IMR-90 (cell line): Measurements from ENCODE around the gene HERC6. TPM values are rescaled to one million over a fixed set of nuclear protein-coding genes. Genes with fewer than 3 reads are reported as not detected.

Experiments used
- ATAC-seq: fragments of 200-7000 bp; cut with Tn5 transposase; 2 replicates; pipeline ENCODE4 v1.9.1; 2020; ENCODE audit warnings: low read depth, mild to moderate bottlenecking, moderate library complexity
- BruUV-seq: library from RNA; stranded (reverse); fragments of 400-500 nt; replicated peaks from 2 replicates; lab custom pipeline; 2021; lab: Mats Ljungman, UMichigan
- CTCF ChIA-PET: fragments of 300-600 bp; formaldehyde crosslinking; extraction: SDS; loops from one replicate; lab custom pipeline; 2021; ENCODE audit warnings: antibody characterized with exemption; lab: Yijun Ruan, JAX
- POLR2A ChIA-PET: fragments of 300-600 bp; sonication (Branson Sonifier 250); formaldehyde crosslinking; loops from one replicate; lab custom pipeline; 2022; ENCODE audit warnings: antibody characterized with exemption; ENCODE audit not compliant: unreplicated experiment; lab: Charles Lee
- DNase-seq: peaks from one replicate; pipeline ENCODE4 v3.0.0; 2013
- H2AFZ ChIP-seq: replicated peaks from 2 replicates; pipeline ENCODE3; 2013; ENCODE audit warnings: low read length, mild to moderate bottlenecking; ENCODE audit not compliant: poor library complexity
- H2AK5ac ChIP-seq: 2 replicates; pipeline ENCODE4 v1.6.1; 2013; ENCODE audit warnings: low read depth, low read length, inconsistent platforms
- H2AK9ac ChIP-seq: replicated peaks from 2 replicates; pipeline ENCODE3; 2013; ENCODE audit warnings: mild to moderate bottlenecking, low read depth, low read length, moderate library complexity; ENCODE audit not compliant: poor library complexity
- H2BK120ac ChIP-seq: 2 replicates; pipeline ENCODE4 v1.6.1; 2013; ENCODE audit warnings: low read depth, low read length, inconsistent platforms
- H2BK15ac ChIP-seq: 3 replicates; pipeline ENCODE4 v1.6.1; 2013; ENCODE audit warnings: low read depth, low read length, inconsistent platforms
- H2BK20ac ChIP-seq: 2 replicates; pipeline ENCODE4 v1.6.1; 2013; ENCODE audit warnings: low read depth, mild to moderate bottlenecking, inconsistent platforms, low read length, moderate library complexity
- H2BK5ac ChIP-seq: 2 replicates; pipeline ENCODE4 v1.6.1; 2013; ENCODE audit warnings: mild to moderate bottlenecking, low read depth, low read length, inconsistent platforms; ENCODE audit not compliant: poor library complexity, severe bottlenecking
- H3K14ac ChIP-seq: replicated peaks from 2 replicates; pipeline ENCODE4 v1.6.1; 2013; ENCODE audit warnings: low read depth, low read length, inconsistent platforms
- H3K18ac ChIP-seq: 2 replicates; pipeline ENCODE4 v1.6.1; 2013; ENCODE audit warnings: low read depth, low read length, control low read depth
- H3K23ac ChIP-seq: 2 replicates; pipeline ENCODE4 v1.6.1; 2013; ENCODE audit warnings: low read depth, low read length, inconsistent platforms
- H3K27ac ChIP-seq: 2 replicates; pipeline ENCODE4 v1.5.1; 2013; ENCODE audit warnings: mild to moderate bottlenecking, control low read depth, low read length; ENCODE audit not compliant: insufficient read depth
- H3K27me3 ChIP-seq: 2 replicates; pipeline ENCODE4 v1.6.1; 2013; ENCODE audit warnings: low read length; ENCODE audit not compliant: control insufficient read depth, insufficient read depth
- H3K36me3 ChIP-seq: 2 replicates; pipeline ENCODE4 v1.6.1; 2013; ENCODE audit warnings: low read length, mixed read lengths; ENCODE audit not compliant: control insufficient read depth, insufficient read depth
- H3K4ac ChIP-seq: 2 replicates; pipeline ENCODE4 v1.6.1; 2013; ENCODE audit warnings: low read depth, low read length, inconsistent platforms
- H3K4me1 ChIP-seq: 2 replicates; pipeline ENCODE4 v1.6.1; 2013; ENCODE audit warnings: low read length, mixed read lengths; ENCODE audit not compliant: control insufficient read depth, insufficient read depth
- H3K4me2 ChIP-seq: 2 replicates; pipeline ENCODE4 v1.6.1; 2013; ENCODE audit warnings: low read depth, mild to moderate bottlenecking, control low read depth, low read length, moderate library complexity
- H3K4me3 ChIP-seq: 2 replicates; pipeline ENCODE4 v1.5.1; 2013; ENCODE audit warnings: low read depth, mild to moderate bottlenecking, control low read depth, low read length, moderate library complexity; ENCODE audit not compliant: insufficient read depth
- H3K56ac ChIP-seq: 2 replicates; pipeline ENCODE4 v1.6.1; 2013; ENCODE audit warnings: low read length, inconsistent platforms; ENCODE audit not compliant: insufficient read depth; ENCODE audit errors: extremely low read depth
- H3K79me1 ChIP-seq, 2 experiments: 2 replicates each; pipeline ENCODE4 v1.6.1; 2013; ENCODE audit warnings: low read length in 2 of 2, inconsistent platforms in 1 of 2, low read depth in 1 of 2
- H3K9ac ChIP-seq: 2 replicates; pipeline ENCODE4 v1.6.1; 2013; ENCODE audit warnings: low read depth, low read length, control low read depth
- H3K9me1 ChIP-seq: 2 replicates; pipeline ENCODE4 v1.6.1; 2013; ENCODE audit warnings: low read length, inconsistent platforms; ENCODE audit not compliant: insufficient read depth
- H3K9me3 ChIP-seq: 2 replicates; pipeline ENCODE4 v1.6.1; 2013; ENCODE audit warnings: low read length; ENCODE audit not compliant: control insufficient read depth, insufficient read depth
- H4K20me1 ChIP-seq: 2 replicates; pipeline ENCODE4 v1.6.1; 2013; ENCODE audit warnings: low read length, inconsistent platforms; ENCODE audit not compliant: insufficient read depth
- H4K5ac ChIP-seq: 2 replicates; pipeline ENCODE4 v1.6.1; 2013; ENCODE audit warnings: mild to moderate bottlenecking, low read depth, low read length, control low read depth
- H4K8ac ChIP-seq, 2 experiments: 2 replicates each; pipeline ENCODE4 v1.6.1; 2013; ENCODE audit warnings: low read depth in 2 of 2, low read length in 2 of 2, control low read depth in 1 of 2, inconsistent platforms in 1 of 2
- H4K91ac ChIP-seq: 2 replicates; pipeline ENCODE4 v1.6.1; 2013; ENCODE audit warnings: low read depth, low read length, inconsistent platforms; ENCODE audit not compliant: insufficient read depth
- BHLHE40 ChIP-seq: fragments of 150-350 bp; IDR thresholded peaks from 2 replicates; pipeline ENCODE4 v1.6.1; 2016; ENCODE audit warnings: mild to moderate bottlenecking, low read depth, low read length
- CEBPB ChIP-seq: IDR thresholded peaks from 2 replicates; pipeline ENCODE4 v1.6.1; 2012; ENCODE audit warnings: low read depth, low read length, improper control_type of control experiment
- CHD1 ChIP-seq: IDR thresholded peaks from 2 replicates; pipeline ENCODE4 v1.6.1; 2012; ENCODE audit warnings: low read depth, low read length, improper control_type of control experiment
- FOS ChIP-seq: fragments of 150-350 bp; IDR thresholded peaks from 2 replicates; pipeline ENCODE4 v1.6.1; 2016; ENCODE audit warnings: low read depth, low read length
- MAFK ChIP-seq: IDR thresholded peaks from 2 replicates; pipeline ENCODE4 v1.6.1; 2012; ENCODE audit warnings: low read depth, low read length, improper control_type of control experiment
- MAZ ChIP-seq: IDR thresholded peaks from 2 replicates; pipeline ENCODE4 v1.6.1; 2012; ENCODE audit warnings: low read depth, mild to moderate bottlenecking, low read length, improper control_type of control experiment, moderate library complexity, borderline replicate concordance
- MXI1 ChIP-seq: IDR thresholded peaks from 2 replicates; pipeline ENCODE4 v1.6.1; 2012; ENCODE audit warnings: low read depth, mild to moderate bottlenecking, low read length, moderate library complexity, borderline replicate concordance
- NFE2L2 ChIP-seq: fragments of 150-350 bp; IDR thresholded peaks from 2 replicates; pipeline ENCODE4 v1.6.1; 2016; ENCODE audit warnings: low read depth, mild to moderate bottlenecking, low read length
- POLR2A ChIP-seq: IDR thresholded peaks from 2 replicates; pipeline ENCODE4 v1.6.1; 2012; ENCODE audit warnings: mild to moderate bottlenecking, low read depth, low read length
- RAD21 ChIP-seq: IDR thresholded peaks from 2 replicates; pipeline ENCODE4 v1.6.1; 2012; ENCODE audit warnings: low read length, improper control_type of control experiment
- RCOR1 ChIP-seq: IDR thresholded peaks from 2 replicates; pipeline ENCODE4 v1.6.1; 2012; ENCODE audit warnings: mild to moderate bottlenecking, low read length, improper control_type of control experiment; ENCODE audit not compliant: insufficient replicate concordance
- RFX5 ChIP-seq: IDR thresholded peaks from 2 replicates; pipeline ENCODE4 v1.8.0; 2012; ENCODE audit warnings: low read depth, mild to moderate bottlenecking, low read length, moderate library complexity
- SMC3 ChIP-seq: fragments of 150-350 bp; IDR thresholded peaks from 2 replicates; pipeline ENCODE4 v1.6.1; 2016; ENCODE audit warnings: low read depth, mild to moderate bottlenecking, antibody characterized with exemption, low read length, moderate library complexity
- WGBS, 2 experiments: methylation state at CpG; one replicate each; pipeline versions ENCODE4 v1.1.5 to v1.1.7; 2013; ENCODE audit warnings: missing lambda C conversion rate in 2 of 2; ENCODE audit not compliant: insufficient read length in 1 of 2; ENCODE audit errors: extremely low coverage in 2 of 2; 5-methylcytosine and 5-hydroxymethylcytosine counted together
- dilution Hi-C: fragments of 300-500 bp; cut with HindIII; formaldehyde crosslinking; loops from one replicate; pipeline ENCODE4 v1.14.3; 2018; ENCODE audit warnings: low sequenced_read_pairs; ENCODE audit not compliant: unreplicated experiment
- in situ Hi-C: fragments of 300-500 bp; cut with MboI; formaldehyde crosslinking; loops from 3 replicates; pipeline ENCODE4 v1.14.3; 2019; ENCODE audit warnings: low sequenced_read_pairs, inconsistent platforms, mixed read lengths
- intact Hi-C: fragments of 100-400 bp; cut with micrococcal nuclease; formaldehyde crosslinking; loops from 2 replicates; pipeline ENCODE4 v1.10.0; 2022
- polyA plus RNA-seq, 3 experiments: library from polyadenylated mRNA; depleted of rRNA; stranded (reverse); fragments of >200 nt; gene quantifications; 2 replicates each; pipeline ENCODE4 v1.2.3, GENCODE V29; 2012; ENCODE audit warnings: low replicate concordance in 1 of 3
- total RNA-seq: library from RNA; depleted of rRNA; stranded (reverse); fragments of >200 nt; gene quantifications from 2 replicates; pipeline ENCODE4 v1.2.3, GENCODE V29; 2012
- TF ChIP-seq, protein P1 (sequence below): fragments of 150-350 bp; IDR thresholded peaks from 2 replicates; pipeline ENCODE4 v1.6.1; 2017; ENCODE audit warnings: mild to moderate bottlenecking, antibody characterized with exemption, low read length, low read depth
- TF ChIP-seq, protein P2 (sequence below): conservative IDR thresholded peaks from 2 replicates; pipeline ENCODE4 v1.5.1; 2012; ENCODE audit warnings: mild to moderate bottlenecking, low read depth, low read length, improper control_type of control experiment
- TF ChIP-seq, protein P3 (sequence below): fragments of 150-350 bp; IDR thresholded peaks from 2 replicates; pipeline ENCODE4 v1.6.1; 2016; ENCODE audit warnings: low read depth, mild to moderate bottlenecking, low read length, moderate library complexity, borderline replicate concordance

The HERC6 gene
- total and polyA plus RNA-seq, 2 of the 4 experiments (the other 2 are of a cell fraction): 0.53 to 1.6 TPM

DNA sequence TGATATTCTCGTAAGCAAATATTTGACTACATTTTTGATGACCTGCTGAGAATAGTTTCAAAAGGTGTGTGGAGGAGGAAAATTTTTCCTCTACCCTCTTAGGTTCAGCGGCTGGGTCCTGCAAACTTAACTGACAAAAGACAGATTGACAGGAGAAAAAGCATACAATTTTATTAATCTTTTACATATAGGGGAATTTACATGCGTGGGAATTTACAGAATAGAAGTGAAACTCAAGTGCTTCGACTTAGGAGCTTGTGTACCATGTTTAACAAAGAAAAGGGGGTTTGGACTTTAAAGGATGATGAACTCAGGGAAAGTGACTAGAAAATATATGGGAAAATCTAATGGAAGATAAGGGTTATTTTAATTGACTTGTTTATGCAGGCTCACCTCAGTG lies 2.5 kb downstream of the HERC6 start:
- ATAC-seq: no peak
- intact Hi-C loops: no loop called here

More for the DNA sequence above, 2.5 kb downstream of the HERC6 start:
- Histone ChIP-seq H2AK9ac (no peak overlapping the region), H2BK15ac (no peak overlapping the region), H2AFZ (no peak overlapping the region), H3K36me3 (no peaks in the 10 kb centered on the region), H3K9me3 (no peaks in the 10 kb centered on the region), H3K4me1 (no peaks in the 10 kb centered on the region), H3K79me1 (no peaks in the 10 kb centered on the region), H3K4ac (no peak overlapping the region), H2BK5ac (no peak overlapping the region), H2AK5ac (no peak overlapping the region), H4K8ac (no peak overlapping the region), H4K91ac (no peak overlapping the region), H3K9ac (no peak overlapping the region), H3K9me1 (no peaks in the 10 kb centered on the region), H3K4me2 (no peak overlapping the region), H3K27ac (no peak overlapping the region), H3K18ac (no peak overlapping the region), H3K14ac (no peak overlapping the region), H3K23ac (no peak overlapping the region), H2BK120ac (no peak overlapping the region), H4K5ac (no peak overlapping the region), H4K20me1 (no peaks in the 10 kb centered on the region), H2BK20ac (no peak overlapping the region), H3K56ac (no peak overlapping the region), H3K27me3 (peaks cover 5% of the 10 kb centered on the region), H3K4me3 (no peak overlapping the region)
- no TSS peak for BruUV-seq
- TF ChIP-seq, protein P1, sequence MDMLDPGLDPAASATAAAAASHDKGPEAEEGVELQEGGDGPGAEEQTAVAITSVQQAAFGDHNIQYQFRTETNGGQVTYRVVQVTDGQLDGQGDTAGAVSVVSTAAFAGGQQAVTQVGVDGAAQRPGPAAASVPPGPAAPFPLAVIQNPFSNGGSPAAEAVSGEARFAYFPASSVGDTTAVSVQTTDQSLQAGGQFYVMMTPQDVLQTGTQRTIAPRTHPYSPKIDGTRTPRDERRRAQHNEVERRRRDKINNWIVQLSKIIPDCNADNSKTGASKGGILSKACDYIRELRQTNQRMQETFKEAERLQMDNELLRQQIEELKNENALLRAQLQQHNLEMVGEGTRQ: no peak
- TF ChIP-seq FOS (no peak), RCOR1 (no peak), SMC3 (no peak), POLR2A (no peak), MXI1 (no peak), RAD21 (no peak), CHD1 (no peak), NFE2L2 (no peak), CEBPB (no peak), BHLHE40 (no peak), RFX5 (no peak), MAFK (no peak), MAZ (no peak)
- TF ChIP-seq, protein P2, sequence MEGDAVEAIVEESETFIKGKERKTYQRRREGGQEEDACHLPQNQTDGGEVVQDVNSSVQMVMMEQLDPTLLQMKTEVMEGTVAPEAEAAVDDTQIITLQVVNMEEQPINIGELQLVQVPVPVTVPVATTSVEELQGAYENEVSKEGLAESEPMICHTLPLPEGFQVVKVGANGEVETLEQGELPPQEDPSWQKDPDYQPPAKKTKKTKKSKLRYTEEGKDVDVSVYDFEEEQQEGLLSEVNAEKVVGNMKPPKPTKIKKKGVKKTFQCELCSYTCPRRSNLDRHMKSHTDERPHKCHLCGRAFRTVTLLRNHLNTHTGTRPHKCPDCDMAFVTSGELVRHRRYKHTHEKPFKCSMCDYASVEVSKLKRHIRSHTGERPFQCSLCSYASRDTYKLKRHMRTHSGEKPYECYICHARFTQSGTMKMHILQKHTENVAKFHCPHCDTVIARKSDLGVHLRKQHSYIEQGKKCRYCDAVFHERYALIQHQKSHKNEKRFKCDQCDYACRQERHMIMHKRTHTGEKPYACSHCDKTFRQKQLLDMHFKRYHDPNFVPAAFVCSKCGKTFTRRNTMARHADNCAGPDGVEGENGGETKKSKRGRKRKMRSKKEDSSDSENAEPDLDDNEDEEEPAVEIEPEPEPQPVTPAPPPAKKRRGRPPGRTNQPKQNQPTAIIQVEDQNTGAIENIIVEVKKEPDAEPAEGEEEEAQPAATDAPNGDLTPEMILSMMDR: no peak
- TF ChIP-seq, protein P3, sequence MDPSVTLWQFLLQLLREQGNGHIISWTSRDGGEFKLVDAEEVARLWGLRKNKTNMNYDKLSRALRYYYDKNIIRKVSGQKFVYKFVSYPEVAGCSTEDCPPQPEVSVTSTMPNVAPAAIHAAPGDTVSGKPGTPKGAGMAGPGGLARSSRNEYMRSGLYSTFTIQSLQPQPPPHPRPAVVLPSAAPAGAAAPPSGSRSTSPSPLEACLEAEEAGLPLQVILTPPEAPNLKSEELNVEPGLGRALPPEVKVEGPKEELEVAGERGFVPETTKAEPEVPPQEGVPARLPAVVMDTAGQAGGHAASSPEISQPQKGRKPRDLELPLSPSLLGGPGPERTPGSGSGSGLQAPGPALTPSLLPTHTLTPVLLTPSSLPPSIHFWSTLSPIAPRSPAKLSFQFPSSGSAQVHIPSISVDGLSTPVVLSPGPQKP: no peak
- DNase-seq: no peak
- ChIA-PET CTCF (no interaction called here), POLR2A (no interaction called here)
- dilution Hi-C loops: no loop called here
- WGBS, 2 experiments: no CpG with 5 or more reads among the region's 4 CpGs
- in situ Hi-C loops: no loop called here
